Measurements from ENCODE around the gene PCBP1.
"Not testable (repeated sequence)": the region's sequence is repeated elsewhere in the genome, so short reads cannot be mapped to it uniquely, and the experiment has no call there.

The PCBP1 gene

GRCh38 chr2:70101174-70101573, 13.9 kb downstream of the PCBP1 start:
- no peak for DNase-seq

- not testable (repeated sequence) for DNase-seq
Observed at GRCh38 chr2:70101686-70102085, 14.4 kb downstream of the PCBP1 start.

DNA sequence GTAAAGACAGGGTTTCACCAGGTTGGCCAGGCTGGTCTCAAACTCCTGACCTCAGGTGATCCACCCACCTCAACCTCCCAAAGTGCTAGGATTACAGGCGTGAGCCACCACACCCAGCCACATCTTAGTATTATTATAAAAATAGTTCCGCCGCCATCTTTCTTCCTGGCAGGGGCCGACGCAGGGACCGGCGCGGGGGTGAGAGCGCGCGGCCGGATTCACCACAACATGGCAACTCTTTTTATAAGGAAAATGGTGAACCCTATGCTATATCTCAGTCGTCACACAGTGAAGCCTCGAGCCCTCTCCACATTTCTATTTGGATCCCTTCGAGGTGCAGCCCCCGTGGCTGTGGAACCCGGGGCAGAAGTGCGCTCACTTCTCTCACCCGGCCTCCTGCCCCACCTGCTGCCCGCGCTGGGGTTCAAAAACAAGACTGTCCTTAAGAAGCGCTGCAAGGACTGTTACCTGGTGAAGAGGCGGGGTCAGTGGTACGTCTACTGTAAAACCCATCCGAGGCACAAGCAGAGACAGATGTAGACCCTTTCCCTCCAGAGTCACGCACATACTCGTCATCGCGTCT, 15.1 kb downstream of the PCBP1 start:
- not testable (repeated sequence) for DNase-seq

GRCh38 chr2:70103531-70104061, 16.3 kb downstream of the PCBP1 start:
- no peak for DNase-seq

GRCh38 chr2:70104231-70105111, 17.2 kb downstream of the PCBP1 start:
- DNase-seq = no peak

DNA sequence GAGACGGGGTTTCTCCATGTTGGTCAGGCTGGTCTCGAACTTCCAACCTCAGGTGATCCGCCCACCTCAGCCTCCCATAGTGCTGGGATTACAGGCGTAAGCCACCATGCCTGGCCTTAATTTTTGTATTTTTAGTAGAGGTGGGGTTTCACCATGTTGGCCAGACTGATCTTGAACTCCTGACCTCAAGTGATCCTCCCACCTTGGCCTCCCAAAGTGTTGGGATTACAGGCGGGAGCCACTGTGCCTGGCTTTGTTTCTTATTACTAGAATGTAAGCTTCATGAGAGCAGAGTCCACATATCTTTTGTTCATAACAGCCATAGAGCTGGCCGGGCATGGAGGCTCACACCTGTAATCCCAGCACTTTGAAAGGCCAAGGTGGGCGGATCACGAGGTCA, 18.9 kb downstream of the PCBP1 start:
- not testable (repeated sequence) for DNase-seq

DNA sequence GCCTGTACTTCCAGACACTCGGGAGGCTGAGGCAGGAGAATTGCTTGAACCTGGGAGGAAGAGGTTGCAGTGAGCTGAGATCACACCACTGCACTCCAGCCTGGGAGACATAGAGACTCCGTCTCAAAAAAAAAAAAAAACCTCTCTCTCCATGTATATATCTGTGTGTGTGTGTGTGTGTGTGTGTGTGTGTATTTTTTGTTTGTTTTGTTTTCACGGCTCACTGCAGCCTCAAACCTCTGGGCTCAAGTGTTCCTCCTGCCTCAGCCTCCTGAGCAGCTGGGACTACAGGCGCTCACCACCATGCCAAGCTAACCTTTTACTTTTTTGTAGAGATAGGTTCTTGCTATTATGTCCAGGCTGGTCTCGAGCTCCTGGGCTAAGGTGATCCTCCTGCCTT, 23.1 kb downstream of the PCBP1 start:
- not testable (repeated sequence) for DNase-seq

- peak; percentile 15 for DNase-seq
Observed at GRCh38 chr2:70111752-70112591, 24.7 kb downstream of the PCBP1 start.

GRCh38 chr2:70113359-70114070, 26.2 kb downstream of the PCBP1 start:
- no peak for DNase-seq

DNA sequence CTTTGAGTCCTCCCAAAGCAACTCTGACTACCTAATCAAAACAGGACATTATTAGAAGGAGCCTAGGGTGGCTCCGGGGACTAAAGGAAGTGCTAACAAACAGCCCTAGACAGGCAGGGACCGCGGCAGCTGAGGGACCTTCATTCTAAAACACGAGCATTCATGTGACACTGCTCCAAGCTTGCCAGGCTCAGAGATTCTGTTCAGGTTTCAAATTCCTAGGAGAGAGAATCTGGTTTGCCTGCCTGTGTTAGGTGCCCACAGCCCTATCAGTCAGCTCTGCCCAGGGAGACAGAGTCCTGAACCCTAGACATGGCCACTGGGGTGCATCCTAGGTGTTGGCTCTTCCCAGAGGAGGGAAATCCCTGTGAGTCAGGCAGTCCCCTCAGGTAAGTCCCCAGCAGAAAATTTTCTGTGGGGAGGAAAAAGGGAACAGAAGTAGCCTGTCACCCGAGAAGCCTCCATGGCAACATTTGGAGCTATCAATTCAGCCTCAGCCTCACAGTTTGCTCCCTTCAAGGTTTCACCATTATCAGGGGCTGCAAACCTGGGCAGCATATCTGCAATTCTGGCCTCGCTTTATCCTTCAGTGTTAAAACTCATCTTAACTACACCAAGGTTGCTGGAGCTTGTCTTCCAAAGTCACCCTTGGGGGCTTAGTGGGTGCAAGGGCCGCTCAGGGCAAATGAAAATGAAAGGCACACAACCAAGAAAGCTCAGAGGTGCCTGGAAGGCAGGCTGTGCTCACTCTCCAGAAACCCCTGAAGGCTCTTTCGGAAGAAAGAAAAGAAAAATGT, 28.6 kb downstream of the PCBP1 start:
- no peak for DNase-seq

GRCh38 chr2:70116936-70117552, 29.8 kb downstream of the PCBP1 start:
- no peak for DNase-seq

DNA sequence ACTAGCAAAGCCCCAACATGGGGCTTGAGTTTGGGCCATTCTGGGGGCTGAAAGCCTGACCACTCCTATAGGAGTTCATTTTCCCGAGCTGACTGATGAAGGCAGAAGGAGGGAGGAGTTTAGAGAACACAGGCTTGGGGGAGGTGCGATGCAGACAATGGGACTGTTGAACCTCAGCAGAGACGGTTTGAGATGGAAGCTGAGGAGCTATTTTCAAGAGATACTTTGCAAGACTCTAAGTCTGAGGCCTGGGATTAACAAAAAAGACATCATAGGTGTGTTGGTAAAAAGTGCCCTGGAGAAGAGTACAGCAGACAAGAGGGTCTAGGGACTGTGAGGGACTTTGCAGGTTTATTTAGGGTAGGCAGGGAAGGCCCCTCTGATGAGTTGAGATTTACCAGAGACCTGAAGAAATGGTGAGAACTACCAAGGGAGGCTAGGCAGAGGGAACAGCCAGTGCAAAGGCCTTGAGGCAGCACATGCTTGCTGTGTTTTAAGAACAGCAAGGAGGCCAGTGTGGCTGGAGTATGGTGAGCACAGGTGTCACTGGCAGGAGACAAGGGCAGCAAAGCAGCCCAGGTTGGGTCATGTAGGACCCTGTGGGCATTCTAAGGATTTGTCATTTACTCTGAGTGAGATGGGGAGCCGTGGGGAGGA, 31.6 kb downstream of the PCBP1 start:
- DNase-seq = peak; percentile 66

DNA sequence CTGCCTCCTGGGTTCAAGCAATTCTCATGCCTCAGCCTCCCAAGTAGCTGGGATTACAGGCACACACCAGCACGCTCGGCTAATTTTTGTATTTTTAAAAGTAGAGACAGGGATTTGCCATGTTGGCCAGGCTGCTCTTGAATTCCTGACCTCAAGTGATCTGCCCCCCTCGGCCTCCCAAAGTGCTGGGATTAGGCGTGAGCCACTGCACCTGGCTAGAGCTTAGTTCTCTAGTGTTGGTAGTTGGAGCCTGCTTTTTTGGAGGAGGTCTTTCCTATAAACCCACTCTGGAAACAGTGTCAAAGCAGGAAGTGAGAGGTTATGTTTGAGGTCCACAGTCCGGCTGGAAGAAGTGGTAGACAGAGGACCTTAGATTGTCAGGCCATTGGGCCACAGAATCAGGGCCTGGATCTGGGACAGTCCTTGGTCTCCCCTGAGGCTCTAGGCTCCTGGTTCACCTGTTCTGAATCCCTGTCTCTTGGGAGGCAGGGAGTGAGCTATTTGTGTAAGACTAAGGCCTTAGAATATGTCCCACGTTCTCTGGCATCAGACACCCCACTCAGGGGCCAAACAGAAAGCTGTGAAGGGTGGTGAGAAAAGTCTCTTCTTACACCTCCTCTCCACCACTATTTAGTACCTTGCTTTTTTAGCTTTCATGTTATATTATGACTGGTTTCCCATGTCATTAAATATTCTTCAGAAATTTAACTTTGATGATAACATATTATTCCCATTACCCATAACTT, 34.5 kb downstream of the PCBP1 start:
- DNase-seq = no peak

- no peak for DNase-seq
Observed at GRCh38 chr2:70122470-70122869, 35.2 kb downstream of the PCBP1 start.

DNA sequence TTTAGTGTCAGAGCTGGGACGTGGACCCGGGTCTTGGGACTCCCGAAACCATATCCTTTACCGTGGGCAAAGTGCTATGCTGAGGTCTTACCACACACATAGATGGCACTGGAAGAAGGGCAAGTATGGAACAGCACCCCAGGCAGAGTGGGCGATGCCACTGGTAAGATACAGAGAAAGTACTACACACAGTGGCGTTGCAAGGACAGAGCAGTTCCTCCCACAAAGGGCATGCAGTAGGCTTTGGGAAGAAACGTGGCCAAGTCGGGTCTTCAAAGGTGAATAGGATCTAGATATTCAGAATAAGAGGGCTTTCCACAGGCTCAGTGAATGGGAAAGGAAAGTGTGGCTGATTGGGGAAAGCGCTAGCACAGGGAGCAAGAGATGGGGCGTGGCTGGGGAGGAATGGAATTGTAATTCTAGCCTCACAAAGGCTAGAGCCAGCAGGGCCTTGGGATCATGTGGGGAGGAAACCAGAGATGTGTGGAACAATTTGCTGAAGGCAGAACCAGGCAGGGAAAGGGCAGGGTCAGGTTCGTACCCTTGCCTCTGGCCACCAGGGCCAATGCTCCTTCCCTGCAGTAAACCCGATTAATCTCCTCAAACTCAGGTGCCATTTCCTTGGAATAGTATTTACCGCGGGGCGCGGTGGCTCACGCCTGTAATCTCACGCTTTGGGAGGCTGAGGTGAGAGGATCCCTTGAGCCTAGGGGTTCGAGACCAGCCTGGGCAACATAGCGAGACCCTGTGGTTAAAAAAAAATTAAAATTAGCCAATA, 36.0 kb downstream of the PCBP1 start:
- peak; percentile 27 for DNase-seq

DNA sequence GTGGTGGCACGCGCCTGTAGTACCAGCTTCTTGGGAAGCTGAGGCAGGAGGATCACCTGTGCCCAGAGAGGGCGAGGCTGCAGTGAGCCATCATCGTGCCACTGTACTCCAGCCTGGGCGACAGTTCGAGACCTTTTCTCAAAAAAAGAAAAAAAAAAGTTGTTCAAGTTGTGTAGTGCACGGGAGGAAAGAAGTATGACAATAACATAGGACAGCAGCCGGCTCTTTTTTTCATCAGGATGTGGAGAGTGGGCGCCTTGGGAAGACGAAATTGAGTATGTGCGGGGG, 36.5 kb downstream of the PCBP1 start:
- no peak for DNase-seq

GRCh38 chr2:70124983-70125480, 37.8 kb downstream of the PCBP1 start:
- peak; percentile 77 for DNase-seq

GRCh38 chr2:70125498-70125898, 38.2 kb downstream of the PCBP1 start:
- DNase-seq = peak; percentile 11

DNA sequence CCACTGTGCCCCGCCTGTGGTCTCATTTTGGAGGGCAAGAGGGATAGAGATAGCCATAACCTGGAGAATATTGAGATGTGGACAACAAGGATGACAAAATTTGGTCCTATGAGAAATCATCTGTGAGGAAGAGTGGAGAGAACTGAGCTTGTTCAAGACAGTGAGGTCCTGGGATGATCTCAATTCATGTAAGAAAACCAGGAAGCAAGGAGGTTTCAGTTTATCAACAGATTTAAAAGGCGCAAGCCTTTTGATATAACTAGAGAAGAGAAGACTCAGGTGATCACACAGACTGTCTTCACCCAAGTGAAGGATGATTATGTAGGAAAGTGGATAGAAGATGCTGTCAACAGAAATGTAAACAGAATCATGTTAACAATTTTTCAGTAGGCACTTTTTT, 39.1 kb downstream of the PCBP1 start:
- no peak for DNase-seq

Measured in NCI-H146 (cell line).